SU-DHL-6 (cell line): ENCODE results near the gene SLC1A3.

Source experiments
- H2AFZ ChIP-seq: fragments of 200-600 bp; sonication (generic); 2 replicates; pipeline ENCODE4 v1.6.1; 2014; ENCODE audit warnings: low read depth, mild to moderate bottlenecking, moderate library complexity, mixed read lengths, antibody characterized with exemption, low read length; ENCODE audit not compliant: severe bottlenecking
- H3F3A ChIP-seq: fragments of 200-600 bp; shearing (Covaris generic); 2 replicates; pipeline ENCODE4 v1.6.0; 2016; ENCODE audit warnings: antibody characterized with exemption, mild to moderate bottlenecking; ENCODE audit not compliant: insufficient read depth
- H3K27ac ChIP-seq: fragments of 200-600 bp; sonication (generic); 2 replicates; pipeline ENCODE4 v1.5.1; 2016; ENCODE audit warnings: low read depth, mild to moderate bottlenecking, low read length, moderate library complexity, mixed read lengths
- H3K27me3 ChIP-seq: fragments of 200-600 bp; sonication (generic), shearing (Covaris generic); 2 replicates; pipeline ENCODE4 v1.6.0; 2014; ENCODE audit warnings: mild to moderate bottlenecking, low read length
- H3K36me3 ChIP-seq: fragments of 200-600 bp; sonication (generic); 2 replicates; pipeline ENCODE4 v1.6.1; 2014; ENCODE audit warnings: mild to moderate bottlenecking, low read length, mixed read lengths
- H3K4me2 ChIP-seq: fragments of 300-600, 200-600 bp; shearing (Covaris generic), sonication (generic); 2 replicates; pipeline ENCODE4 v1.6.0; 2014; ENCODE audit warnings: low read length, low read depth, mild to moderate bottlenecking; ENCODE audit not compliant: poor library complexity, severe bottlenecking
- H3K4me3 ChIP-seq: fragments of 200-600 bp; sonication (generic); 2 replicates; pipeline ENCODE4 v1.5.1; 2014; ENCODE audit warnings: antibody characterized with exemption, low read length, mild to moderate bottlenecking, mixed read lengths; ENCODE audit not compliant: insufficient read depth, poor library complexity, severe bottlenecking
- H3K79me2 ChIP-seq: fragments of 200-600 bp; sonication (generic); 2 replicates; pipeline ENCODE4 v1.6.1; 2014; ENCODE audit warnings: mild to moderate bottlenecking, low read length, moderate library complexity; ENCODE audit not compliant: insufficient read depth
- H3K9ac ChIP-seq: fragments of 200-600 bp; sonication (generic); 2 replicates; pipeline ENCODE4 v1.7.0; 2014; ENCODE audit warnings: mild to moderate bottlenecking, low read length
- H3K9me2 ChIP-seq: fragments of 200-600 bp; sonication (generic); replicated peaks from 2 replicates; pipeline ENCODE4 v1.6.1; 2014; ENCODE audit warnings: low read length; ENCODE audit not compliant: insufficient read depth
- H3K9me3 ChIP-seq: fragments of 200-600 bp; sonication (generic); 2 replicates; pipeline ENCODE4 v1.6.1; 2014; ENCODE audit warnings: low read length, mixed read lengths; ENCODE audit not compliant: insufficient read depth
- H4K20me1 ChIP-seq: fragments of 200-600 bp; sonication (generic); 2 replicates; pipeline ENCODE4 v1.6.1; 2014; ENCODE audit warnings: low read depth, mild to moderate bottlenecking, antibody characterized with exemption, low read length, moderate library complexity, mixed read lengths
- EZH2phosphoT487 ChIP-seq: fragments of 200-600 bp; sonication (generic), shearing (Covaris generic); conservative IDR thresholded peaks from 2 replicates; pipeline ENCODE4 v1.6.1; 2018; ENCODE audit warnings: mild to moderate bottlenecking, antibody characterized with exemption, low read length, moderate library complexity, mixed read lengths
- TF ChIP-seq, protein P1 (sequence below): fragments of 200-600 bp; sonication (generic); IDR thresholded peaks from one replicate; pipeline ENCODE4 v1.5.1; 2017; ENCODE audit warnings: antibody characterized with exemption, mild to moderate bottlenecking, low read length, moderate library complexity; ENCODE audit not compliant: insufficient read depth, poor library complexity, severe bottlenecking

SLC1A3 gene

DNA sequence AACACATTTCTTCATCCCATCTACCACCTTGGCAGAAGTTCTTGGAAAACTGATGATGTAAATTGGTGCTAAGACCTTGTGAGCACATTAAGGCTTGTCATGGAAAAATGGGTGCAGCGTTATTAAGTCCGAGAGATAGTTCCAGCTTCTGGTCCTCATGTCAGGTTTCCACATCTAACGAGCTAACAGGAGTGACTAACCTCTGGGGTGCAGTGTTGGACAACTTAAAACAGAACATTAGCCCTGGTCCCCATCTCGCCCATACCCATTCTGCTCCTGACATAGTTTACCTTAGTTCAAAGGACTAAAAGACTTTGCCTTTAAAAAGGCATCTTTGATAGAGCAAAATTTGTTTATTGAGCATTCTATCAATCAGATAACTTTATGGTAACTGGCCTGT is 128.0 kb downstream of the SLC1A3 start:
- H3K27ac ChIP-seq: no peak overlapping the region
- no peak for TF ChIP-seq EZH2phosphoT487
- TF ChIP-seq, protein P1, sequence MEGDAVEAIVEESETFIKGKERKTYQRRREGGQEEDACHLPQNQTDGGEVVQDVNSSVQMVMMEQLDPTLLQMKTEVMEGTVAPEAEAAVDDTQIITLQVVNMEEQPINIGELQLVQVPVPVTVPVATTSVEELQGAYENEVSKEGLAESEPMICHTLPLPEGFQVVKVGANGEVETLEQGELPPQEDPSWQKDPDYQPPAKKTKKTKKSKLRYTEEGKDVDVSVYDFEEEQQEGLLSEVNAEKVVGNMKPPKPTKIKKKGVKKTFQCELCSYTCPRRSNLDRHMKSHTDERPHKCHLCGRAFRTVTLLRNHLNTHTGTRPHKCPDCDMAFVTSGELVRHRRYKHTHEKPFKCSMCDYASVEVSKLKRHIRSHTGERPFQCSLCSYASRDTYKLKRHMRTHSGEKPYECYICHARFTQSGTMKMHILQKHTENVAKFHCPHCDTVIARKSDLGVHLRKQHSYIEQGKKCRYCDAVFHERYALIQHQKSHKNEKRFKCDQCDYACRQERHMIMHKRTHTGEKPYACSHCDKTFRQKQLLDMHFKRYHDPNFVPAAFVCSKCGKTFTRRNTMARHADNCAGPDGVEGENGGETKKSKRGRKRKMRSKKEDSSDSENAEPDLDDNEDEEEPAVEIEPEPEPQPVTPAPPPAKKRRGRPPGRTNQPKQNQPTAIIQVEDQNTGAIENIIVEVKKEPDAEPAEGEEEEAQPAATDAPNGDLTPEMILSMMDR: no peak
- no peaks in the 10 kb centered on the region for H4K20me1 ChIP-seq
- no peak overlapping the region for H3K4me2 ChIP-seq
- no peaks in the 10 kb centered on the region for H3F3A ChIP-seq
- no peaks in the 10 kb centered on the region for H3K27me3 ChIP-seq
- H3K9me3 ChIP-seq: no peaks in the 10 kb centered on the region
- no peaks in the 10 kb centered on the region for H3K79me2 ChIP-seq
- no peaks in the 10 kb centered on the region for H3K36me3 ChIP-seq
- no peaks in the 10 kb centered on the region for H3K9me2 ChIP-seq
- no peak overlapping the region for H3K9ac ChIP-seq
- H3K4me3 ChIP-seq: no peak overlapping the region
- H2AFZ ChIP-seq: no peak overlapping the region

DNA sequence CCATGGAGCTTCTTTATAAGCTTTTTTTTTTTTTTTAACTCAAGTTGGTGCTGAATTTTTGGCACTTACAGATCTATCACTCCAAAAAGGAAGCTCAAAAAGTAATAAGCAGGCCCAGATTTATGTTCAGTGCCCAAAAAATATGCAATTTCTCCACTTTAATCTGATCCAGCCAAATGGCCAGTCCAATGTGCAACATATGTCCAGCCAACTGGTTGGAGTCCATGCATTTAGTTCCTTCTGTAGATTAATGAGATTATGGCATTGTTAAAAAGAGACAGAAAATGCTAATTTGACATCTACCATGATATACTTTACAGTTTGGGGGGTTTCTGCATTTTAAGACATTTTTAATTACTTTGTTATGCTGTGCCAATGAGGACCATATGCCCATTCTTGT is 129.5 kb downstream of the SLC1A3 start:
- Histone ChIP-seq H3K27me3 (no peaks in the 10 kb centered on the region), H3K4me3 (no peak overlapping the region), H3K9ac (no peak overlapping the region), H4K20me1 (no peaks in the 10 kb centered on the region), H3K9me2 (no peaks in the 10 kb centered on the region), H2AFZ (no peak overlapping the region), H3K9me3 (no peaks in the 10 kb centered on the region), H3K4me2 (no peak overlapping the region), H3F3A (no peaks in the 10 kb centered on the region), H3K27ac (no peak overlapping the region), H3K79me2 (no peaks in the 10 kb centered on the region), H3K36me3 (no peaks in the 10 kb centered on the region)
- TF ChIP-seq, protein P1: no peak
- no peak for TF ChIP-seq EZH2phosphoT487
